SK-N-SH treated with all-trans-retinoic acid at 6 μM for 48 hours (cell line): Measurements from ENCODE around the gene SLC12A7.

Experiments used
- ATAC-seq: fragments of 200-7000 bp; cut with Tn5 transposase; 3 replicates; pipeline ENCODE4 v1.9.1; 2020; ENCODE audit warnings: mild to moderate bottlenecking, moderate library complexity
- ARNTL ChIP-seq: fragments of 450-650 bp; formaldehyde crosslinking; IDR thresholded peaks from 2 replicates; pipeline ENCODE4 v1.5.0; 2020; ENCODE audit warnings: low read depth, mild to moderate bottlenecking, moderate library complexity, borderline replicate concordance
- BACH2 ChIP-seq: fragments of 250-450 bp; sonication (Bioruptor Pico); IDR thresholded peaks from 2 replicates; pipeline ENCODE4 v1.9.0; 2021; ENCODE audit warnings: mild to moderate bottlenecking, borderline replicate concordance
- CSDC2 ChIP-seq: fragments of 250-450 bp; sonication (Bioruptor Pico); IDR thresholded peaks from 2 replicates; pipeline ENCODE4 v1.5.0; 2020; ENCODE audit warnings: mild to moderate bottlenecking, moderate library complexity
- CSRNP3 ChIP-seq: fragments of 250-450 bp; sonication (Bioruptor Pico); IDR thresholded peaks from 2 replicates; pipeline ENCODE4 v1.5.1; 2021; ENCODE audit warnings: mild to moderate bottlenecking, moderate library complexity
- ESRRG ChIP-seq: fragments of 250-450 bp; sonication (Bioruptor Pico); IDR thresholded peaks from 2 replicates; pipeline ENCODE4 v1.6.1; 2021; ENCODE audit warnings: mild to moderate bottlenecking
- GLIS3 ChIP-seq: fragments of 250-450 bp; sonication (Bioruptor Pico); IDR thresholded peaks from 2 replicates; pipeline ENCODE4 v1.5.0; 2020; ENCODE audit warnings: mild to moderate bottlenecking, moderate library complexity
- ISL1 ChIP-seq: fragments of 250-450 bp; sonication (Bioruptor Pico); IDR thresholded peaks from 2 replicates; pipeline ENCODE4 v2.1.2; 2022; ENCODE audit warnings: mild to moderate bottlenecking, moderate library complexity
- OSR1 ChIP-seq: fragments of 250-450 bp; sonication (Bioruptor Pico); IDR thresholded peaks from 2 replicates; pipeline ENCODE4 v1.8.0; 2022; ENCODE audit warnings: moderate library complexity, mild to moderate bottlenecking, inconsistent platforms
- PATZ1 ChIP-seq: fragments of 250-450 bp; sonication (Bioruptor Pico); IDR thresholded peaks from 2 replicates; pipeline ENCODE4 v1.8.0; 2020; ENCODE audit warnings: mild to moderate bottlenecking, moderate library complexity, borderline replicate concordance
- POU6F1 ChIP-seq: fragments of 250-450 bp; sonication (Bioruptor Pico); IDR thresholded peaks from 2 replicates; pipeline ENCODE4 v1.8.0; 2021; ENCODE audit warnings: low read depth, mild to moderate bottlenecking, moderate library complexity, borderline replicate concordance
- PPARA ChIP-seq: fragments of 250-450 bp; sonication (Bioruptor Pico); IDR thresholded peaks from 2 replicates; pipeline ENCODE4 v1.5.0; 2020; ENCODE audit warnings: mild to moderate bottlenecking, borderline replicate concordance
- RARB ChIP-seq: fragments of 250-450 bp; sonication (Bioruptor Pico); IDR thresholded peaks from 2 replicates; pipeline ENCODE4 v1.8.0; 2021; ENCODE audit warnings: mild to moderate bottlenecking, moderate library complexity
- SNAI2 ChIP-seq: fragments of 250-450 bp; sonication (Bioruptor Pico); IDR thresholded peaks from 2 replicates; pipeline ENCODE4 v1.5.0; 2020; ENCODE audit warnings: mild to moderate bottlenecking, moderate library complexity
- TOX ChIP-seq: fragments of 250-450 bp; sonication (Bioruptor Pico); IDR thresholded peaks from 2 replicates; pipeline ENCODE4 v1.8.0; 2021; ENCODE audit warnings: mild to moderate bottlenecking, moderate library complexity, borderline replicate concordance
- TSHZ2 ChIP-seq: fragments of 250-450 bp; sonication (Bioruptor Pico); IDR thresholded peaks from 2 replicates; pipeline ENCODE4 v1.5.0; 2020; ENCODE audit warnings: mild to moderate bottlenecking, moderate library complexity
- ZC3H10 ChIP-seq: fragments of 250-450 bp; sonication (Bioruptor Pico); IDR thresholded peaks from 2 replicates; pipeline ENCODE4 v1.5.1; 2021; ENCODE audit warnings: mild to moderate bottlenecking, moderate library complexity
- ZFP3 ChIP-seq: fragments of 250-450 bp; sonication (Bioruptor Pico); IDR thresholded peaks from 2 replicates; pipeline ENCODE4 v1.5.0; 2020; ENCODE audit warnings: mild to moderate bottlenecking, moderate library complexity
- ZFP30 ChIP-seq: fragments of 450-650 bp; formaldehyde crosslinking; IDR thresholded peaks from 2 replicates; pipeline ENCODE4 v1.5.0; 2022; ENCODE audit warnings: mild to moderate bottlenecking, moderate library complexity
- ZNF70 ChIP-seq: fragments of 450-650 bp; formaldehyde crosslinking; IDR thresholded peaks from 2 replicates; pipeline ENCODE4 v1.5.0; 2020; ENCODE audit warnings: mild to moderate bottlenecking, moderate library complexity
- ZNF8 ChIP-seq: fragments of 450-650 bp; formaldehyde crosslinking; IDR thresholded peaks from 2 replicates; pipeline ENCODE4 v1.5.0; 2020; ENCODE audit warnings: mild to moderate bottlenecking, moderate library complexity

SLC12A7 gene

GRCh38 chr5:1092122-1092521, 19.7 kb downstream of the SLC12A7 start:
- no peak for ATAC-seq
- TF ChIP-seq PPARA (CRISPR knock-in tag) (no peak), ARNTL (CRISPR knock-in tag) (no peak), SNAI2 (CRISPR knock-in tag) (no peak), CSDC2 (CRISPR knock-in tag) (no peak), RARB (CRISPR knock-in tag) (no peak), PATZ1 (no peak), ZFP30 (no peak), ISL1 (CRISPR knock-in tag) (no peak), ZFP3 (no peak), ZC3H10 (CRISPR knock-in tag) (no peak), TSHZ2 (CRISPR knock-in tag) (no peak)

GRCh38 chr5:1091632-1092031, 20.2 kb downstream of the SLC12A7 start:
- TF ChIP-seq BACH2, result no peak
- TF ChIP-seq PATZ1, result no peak
- no peak for TF ChIP-seq GLIS3
- no peak for TF ChIP-seq POU6F1
- no peak for TF ChIP-seq ZFP3
- no peak for TF ChIP-seq ZNF70 (CRISPR knock-in tag)
- TF ChIP-seq TSHZ2 (CRISPR knock-in tag), result no peak
- no peak for TF ChIP-seq ARNTL (CRISPR knock-in tag)
- no peak for TF ChIP-seq OSR1 (CRISPR knock-in tag)
- no peak for TF ChIP-seq CSRNP3 (CRISPR knock-in tag)
- TF ChIP-seq RARB (CRISPR knock-in tag), result no peak
- TF ChIP-seq TOX (CRISPR knock-in tag), result no peak
- TF ChIP-seq ZNF8 (CRISPR knock-in tag), result no peak
- no peak for TF ChIP-seq ESRRG (CRISPR knock-in tag)
- TF ChIP-seq SNAI2 (CRISPR knock-in tag), result no peak
- TF ChIP-seq PPARA (CRISPR knock-in tag), result no peak
- ATAC-seq, result no peak
